Adrenal gland (tissue), 12 donors: Measurements from ENCODE around the gene EED. TPM values are rescaled to one million over a fixed set of nuclear protein-coding genes. Genes with fewer than 3 reads are reported as not detected.

Experiments
- DNase-seq, 7 donors: peaks; one replicate each; pipeline ENCODE4 v3.0.0-alpha.2; 2019 to 2020
- H3K27ac ChIP-seq, 5 donors: fragments of 200-600 bp; sonication (generic) in 4 of 5; 1 replicate in 3 of 5; 2 replicates in 2 of 5; pipeline versions ENCODE4 v1.5.1 to v1.8.0; 2016 to 2020; ENCODE audit warnings: mild to moderate bottlenecking in 1 of 5
- H3K27me3 ChIP-seq: fragments of 200-600 bp; 2 replicates; pipeline ENCODE4 v1.8.0; 2021
- H3K36me3 ChIP-seq, 2 donors: fragments of 200-600 bp; replicated peaks in 1 of 2; 1 replicate in 1 of 2; 2 replicates in 1 of 2; pipeline versions ENCODE4 v1.5.1 to v1.8.0; 2018 to 2022
- H3K4me1 ChIP-seq, 2 donors: fragments of 200-600 bp; replicated peaks in 1 of 2; 1 replicate in 1 of 2; 2 replicates in 1 of 2; pipeline versions ENCODE4 v1.5.1 to v1.8.0; 2018 to 2021
- H3K4me3 ChIP-seq, 4 donors: fragments of 200-600 bp; sonication (generic) in 3 of 4; one replicate each; pipeline ENCODE4 v1.5.1; 2016 to 2018
- H3K9me3 ChIP-seq, 3 donors: fragments of 200-600 bp; sonication (generic) in 1 of 3; replicated peaks in 1 of 3; 1 replicate in 2 of 3; 2 replicates in 1 of 3; pipeline versions ENCODE4 v1.5.1 to v1.8.0; 2016 to 2021
- CTCF ChIP-seq, 6 experiments: fragments of 450-650 bp in 4 of 6; fragments of 200-600 bp in 2 of 6; sonication (generic) in 1 of 6; IDR thresholded peaks; 1 replicate in 5 of 6; 2 replicates in 1 of 6; pipeline versions ENCODE4 v1.5.1 to v1.8.0; 2016 to 2021; ENCODE audit warnings: antibody characterized with exemption in 6 of 6, mild to moderate bottlenecking in 2 of 6, moderate library complexity in 1 of 6
- POLR2A ChIP-seq, 2 donors: fragments of 450-650 bp; IDR thresholded peaks; one replicate each; pipeline ENCODE4 v1.6.1; 2017; ENCODE audit warnings: antibody characterized with exemption in 2 of 2, mild to moderate bottlenecking in 2 of 2, moderate library complexity in 1 of 2
- WGBS, 4 donors: extraction: QIAGEN DNeasy Blood & Tissue Kit in 2 of 4; methylation state at CpG; one replicate each; pipeline versions ENCODE4 v1.1.5 to v1.1.7; 2013 to 2017; 5-methylcytosine and 5-hydroxymethylcytosine counted together
- intact Hi-C, 2 donors: fragments of 100-400 bp; cut with DNase I; formaldehyde crosslinking; loops; one replicate each; pipeline versions ENCODE4 v1.14.1 to v1.15.0; 2022 to 2023
- polyA plus RNA-seq, 3 donors: library from polyadenylated mRNA; stranded (reverse); fragments of 200-250 nt in 2 of 3; fragments of 350-450 nt in 1 of 3; fragmentation: Illumina TruSeq in 1 of 3; extraction: RNeasy Lipid Tissue Mini Kit (QIAGEN cat#74804) in 1 of 3; gene quantifications; one replicate each; pipeline ENCODE4 v1.2.3, GENCODE V29; 2013 to 2014
- small RNA-seq, 2 donors: library from RNA; depleted of rRNA; stranded (forward); fragments of <200 nt; gene quantifications; one replicate each; pipeline ENCODE3, GENCODE V24; 2016
- total RNA-seq, 9 donors: library from RNA; depleted of rRNA in 4 of 9; stranded (reverse); fragments of >200 nt in 4 of 9; fragments of 120-200 nt in 1 of 9; fragmentation: NEBNext Ultra II Directional in 1 of 9; extraction: Animal tissue kit (Norgen Biotek cat#: 25700) in 1 of 9; gene quantifications; one replicate each; pipeline versions ENCODE4 v1.1.0 to v1.2.4, GENCODE V29; 2013 to 2023
- donor health status: healthy with polysubstance abuse.
- donor health status: Bipolar disorder and iron deficiency.
- donor health status: DM: yes; HTN: yes; CAD: no.
- donor health status: DM: no; HTN: no; CAD: no.
- donor health status: DM: no; HTN: no; CAD: no.
- donor health status: DM: yes; HTN: yes; CAD: no.

EED gene
- total and polyA plus RNA-seq, 12 donors: 8.5 to 21.6 (median 16.5) TPM

- Histone ChIP-seq H3K36me3 (peaks cover 0 to 2% of the 10 kb centered on the region in 2 donors), H3K27ac (no peak overlapping the region), H3K4me3 (no peak overlapping the region), H3K4me1 (no peaks in the 10 kb centered on the region), H3K27me3 (no peaks in the 10 kb centered on the region), H3K9me3 (no peaks in the 10 kb centered on the region)
- no peak for DNase-seq
- TF ChIP-seq POLR2A (IDR thresholded peaks at IDR 0.05) (no peak), CTCF (IDR thresholded peaks at IDR 0.05) (no peak)
- WGBS, 4 donors: 92 to 97% (median 96%) methylated on average over 2 of the region's 2 CpGs
- intact Hi-C loops: no loop called here
These were observed 69.2 kb downstream of the EED start for GRCh38 chr11:86313793-86314192.

DNA sequence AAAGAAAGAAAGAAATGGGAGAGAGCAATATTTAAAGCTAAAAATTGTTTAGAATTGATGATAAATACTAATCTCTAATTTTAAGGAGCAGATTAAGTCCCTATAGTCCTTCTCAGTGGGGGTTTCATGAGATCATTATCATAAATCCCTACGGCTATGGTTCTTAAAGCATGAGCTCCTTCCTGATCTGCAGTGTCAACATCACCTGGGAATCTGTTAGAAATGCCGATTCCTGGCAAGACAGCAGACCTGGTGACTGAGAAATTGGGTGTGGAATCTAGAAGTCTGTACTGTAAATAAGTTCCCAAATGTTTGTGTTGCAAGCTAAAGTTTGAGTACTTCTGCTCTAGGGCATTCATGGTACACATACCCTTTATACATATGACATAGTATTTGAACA lies 70.1 kb downstream of the EED start:
- H3K9me3 ChIP-seq: no peaks in the 10 kb centered on the region
- no peaks in the 10 kb centered on the region for H3K4me1 ChIP-seq
- 92 to 96% (median 94%) methylated on average over 2 of the region's 2 CpGs for WGBS, 4 donors
- H3K27me3 ChIP-seq: no peaks in the 10 kb centered on the region
- DNase-seq: no peak
- no peak for TF ChIP-seq CTCF (IDR thresholded peaks at IDR 0.05)
- no peak for TF ChIP-seq POLR2A (IDR thresholded peaks at IDR 0.05)
- H3K36me3 ChIP-seq: peaks cover 0 to 9% of the 10 kb centered on the region in 2 donors
- intact Hi-C loops: no loop called here
- H3K27ac ChIP-seq: no peak overlapping the region
- H3K4me3 ChIP-seq: no peak overlapping the region

Small RNAs within 50 kb of the gene (small RNA-seq; reads per million reads assigned to genes)
- gene RF00017 (0 reads per million in 2 donors), gene RN7SL225P (0 reads per million in 2 donors)

Other genes starting within 250 kb of the EED start
- 100 to 1,000 TPM in 8 of 9 donors, 10 to 100 TPM in 1; 96.3 to 194 (median 118) TPM for gene PICALM, start 175.7 kb upstream of the EED start, total RNA-seq
- 100 to 1,000 TPM in 1 of 3 donors, 10 to 100 TPM in 2; 33.9 to 217 (median 52.8) TPM for gene PICALM, start 175.7 kb upstream of the EED start, polyA plus RNA-seq
- gene HIKESHI, start 57.5 kb downstream of the EED start, total RNA-seq: 10 to 100 TPM; 30.4 to 48.2 (median 34.0) TPM
- gene HIKESHI, start 57.5 kb downstream of the EED start, polyA plus RNA-seq: 10 to 100 TPM; 38.0 to 47.8 (median 40.2) TPM
- 1 to 10 TPM in 3 of 9 donors, under 1 TPM in 4, not detected in 2; 0.18 to 3.0 (median 0.57) TPM for gene CCDC81, start 130.1 kb downstream of the EED start, total RNA-seq
- gene CCDC81, start 130.1 kb downstream of the EED start, polyA plus RNA-seq: 1 to 10 TPM in 1 of 3 donors, under 1 TPM in 2; 0.46 to 1.0 (median 0.80) TPM